C4-2B (cell line): ENCODE data around the gene DNAJC12.

ENCODE experiments used
- H3K27ac ChIP-seq: fragments of 450-650 bp; 2 replicates; pipeline ENCODE4 v1.5.1; 2017
- CTCF ChIP-seq: fragments of 450-650 bp; conservative IDR thresholded peaks from 2 replicates; pipeline ENCODE4 v1.5.1; 2017; ENCODE audit warnings: mild to moderate bottlenecking
- ZFX ChIP-seq: fragments of 450-650 bp; IDR thresholded peaks from 2 replicates; pipeline ENCODE4 v1.6.1; 2017

The DNAJC12 gene

GRCh38 chr10:67869996-67870395 is 32.0 kb upstream of the DNAJC12 start:
- TF ChIP-seq ZFX (no peak), CTCF (no peak)
- no peak overlapping the region for H3K27ac ChIP-seq

- TF ChIP-seq ZFX = no peak
- no peak for TF ChIP-seq CTCF
These were observed 30.1 kb upstream of the DNAJC12 start for GRCh38 chr10:67868132-67868531.

GRCh38 chr10:67864607-67865371 is 26.8 kb upstream of the DNAJC12 start:
- H3K27ac ChIP-seq = no peak overlapping the region
- TF ChIP-seq ZFX (no peak), CTCF (no peak)

More at GRCh38 chr10:67868132-67868531, 30.1 kb upstream of the DNAJC12 start:
- H3K27ac ChIP-seq = no peak overlapping the region

GRCh38 chr10:67863094-67863493 is 25.1 kb upstream of the DNAJC12 start:
- H3K27ac ChIP-seq = no peak overlapping the region
- TF ChIP-seq CTCF = no peak
- TF ChIP-seq ZFX = no peak

- no peak for TF ChIP-seq ZFX
- no peak for TF ChIP-seq CTCF
- H3K27ac ChIP-seq = no peak overlapping the region
These were observed 23.9 kb upstream of the DNAJC12 start for GRCh38 chr10:67861750-67862432.

GRCh38 chr10:67858971-67859370 is 21.0 kb upstream of the DNAJC12 start:
- H3K27ac ChIP-seq = no peak overlapping the region
- TF ChIP-seq CTCF = no peak
- no peak for TF ChIP-seq ZFX

GRCh38 chr10:67853512-67853911 is 15.5 kb upstream of the DNAJC12 start:
- no peak overlapping the region for H3K27ac ChIP-seq
- TF ChIP-seq CTCF = no peak
- TF ChIP-seq ZFX = no peak
